WERI-Rb-1 (cell line): ENCODE results near the gene RFNG.

Source experiments
- DNase-seq: peaks from one replicate; pipeline ENCODE4 v3.0.0-alpha.2; 2020
- H3K27ac ChIP-seq: fragments of 250-450 bp; sonication (Bioruptor Pico); 2 replicates; pipeline ENCODE4 v1.5.1; 2020; ENCODE audit warnings: mild to moderate bottlenecking, moderate library complexity
- H3K27me3 ChIP-seq: fragments of 250-450 bp; sonication (Bioruptor Pico); 2 replicates; pipeline ENCODE4 v1.5.1; 2021; ENCODE audit warnings: mild to moderate bottlenecking, low read depth, moderate library complexity; ENCODE audit not compliant: insufficient read depth, severe bottlenecking
- H3K36me3 ChIP-seq: fragments of 250-450 bp; sonication (Bioruptor Pico); 2 replicates; pipeline ENCODE4 v1.5.1; 2020; ENCODE audit warnings: mild to moderate bottlenecking, moderate library complexity
- H3K4me3 ChIP-seq: 2 replicates; pipeline ENCODE4 v1.5.1; 2011; ENCODE audit warnings: low read depth, mild to moderate bottlenecking, control low read depth, low read length
- H3K9me3 ChIP-seq: fragments of 250-450 bp; sonication (Bioruptor Pico); 2 replicates; pipeline ENCODE4 v1.5.1; 2021; ENCODE audit warnings: mild to moderate bottlenecking, moderate library complexity; ENCODE audit not compliant: severe bottlenecking
- CTCF ChIP-seq: IDR thresholded peaks from 2 replicates; pipeline ENCODE4 v1.5.1; 2011; ENCODE audit warnings: low read depth, mild to moderate bottlenecking, control low read depth, inconsistent platforms, low read length

Gene RFNG

DNA sequence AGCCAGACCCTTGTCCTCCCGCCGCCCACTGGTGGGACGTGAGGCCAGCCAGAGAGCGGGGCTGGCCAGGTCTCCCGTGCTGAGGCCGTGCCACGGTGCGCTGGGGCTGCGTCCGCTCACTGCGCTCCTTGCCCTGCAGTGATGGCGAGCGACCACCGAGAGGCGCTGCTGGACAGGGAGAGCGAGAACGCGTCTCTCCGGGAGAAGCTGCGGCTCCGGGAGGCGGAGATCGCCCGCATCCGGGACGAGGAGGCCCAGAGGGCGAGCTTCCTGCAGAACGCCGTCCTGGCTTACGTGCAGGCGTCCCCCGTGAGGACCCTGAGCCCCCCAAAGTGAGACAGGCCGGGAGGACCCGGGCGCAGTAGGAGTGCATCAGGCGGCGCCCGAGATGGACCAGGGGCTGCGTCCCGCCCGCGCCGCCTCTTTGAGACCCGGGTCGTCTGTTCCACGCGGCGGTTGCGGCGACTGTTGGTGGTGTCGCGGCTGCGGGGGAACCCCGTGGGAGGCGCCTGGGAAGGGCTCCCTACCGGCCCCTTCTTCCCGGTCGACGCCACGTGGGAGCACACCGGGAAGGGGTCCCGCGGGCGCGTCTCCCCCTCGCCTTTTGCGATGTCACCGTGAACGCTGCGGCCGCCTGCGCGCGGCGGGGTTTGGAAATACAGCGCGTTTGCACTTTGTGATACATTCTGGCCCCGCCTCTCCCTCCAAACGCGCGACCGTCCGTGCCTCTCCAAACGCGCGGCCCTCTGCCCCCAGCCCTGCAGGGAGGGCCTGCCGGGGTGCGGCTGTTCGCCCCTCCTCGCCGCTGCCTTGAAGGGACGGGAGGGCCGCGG is 20.9 kb downstream of the RFNG start:
- peak overlapping the region; percentile 76 for H3K4me3 ChIP-seq
- H3K27me3 ChIP-seq = no peaks in the 10 kb centered on the region
- peaks cover 46% of the 10 kb centered on the region for H3K36me3 ChIP-seq
- peak; percentile 98 for TF ChIP-seq CTCF
- DNase-seq = peak; percentile 94
- H3K9me3 ChIP-seq = no peaks in the 10 kb centered on the region
- H3K27ac ChIP-seq = peak overlapping the region; percentile 73

- H3K4me3 ChIP-seq = no peak overlapping the region
- peak overlapping the region; percentile 26 for H3K27ac ChIP-seq
- no peak for TF ChIP-seq CTCF
Measured at GRCh38 chr17:82029990-82030469, 21.6 kb downstream of the RFNG start.

DNA sequence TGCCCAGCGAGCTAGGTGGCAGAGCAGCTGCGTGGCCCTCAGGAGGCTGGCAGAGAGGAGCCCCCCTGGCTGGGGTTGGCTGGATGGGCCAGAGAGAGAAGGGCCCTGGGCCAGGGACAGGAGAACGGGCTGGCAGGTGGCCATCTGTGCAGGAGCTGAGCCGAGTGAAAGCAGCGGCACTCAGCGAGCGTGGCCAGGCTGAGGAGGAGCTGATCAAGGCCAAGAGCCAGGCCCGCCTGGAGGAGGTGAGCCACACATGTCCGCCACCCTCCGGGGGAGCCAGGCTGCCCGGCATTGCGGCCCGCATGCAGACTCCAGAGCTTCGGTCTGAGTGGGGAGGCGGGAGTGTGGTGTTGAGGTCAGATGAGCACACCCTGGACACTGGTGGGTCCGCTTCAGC is 22.2 kb downstream of the RFNG start:
- no peak for DNase-seq
- TF ChIP-seq CTCF = no peak
- no peak overlapping the region for H3K27ac ChIP-seq
- no peaks in the 10 kb centered on the region for H3K27me3 ChIP-seq
- no peak overlapping the region for H3K4me3 ChIP-seq
- H3K36me3 ChIP-seq = peaks cover 41% of the 10 kb centered on the region
- H3K9me3 ChIP-seq = no peaks in the 10 kb centered on the region

More at GRCh38 chr17:82029990-82030469, 21.6 kb downstream of the RFNG start:
- Histone ChIP-seq H3K9me3 (no peaks in the 10 kb centered on the region), H3K36me3 (peaks cover 42% of the 10 kb centered on the region), H3K27me3 (no peaks in the 10 kb centered on the region)
- DNase-seq = no peak

- DNase-seq = no peak
- H3K36me3 ChIP-seq = peaks cover 37% of the 10 kb centered on the region
- no peaks in the 10 kb centered on the region for H3K9me3 ChIP-seq
- TF ChIP-seq CTCF = no peak
- H3K4me3 ChIP-seq = no peak overlapping the region
- no peaks in the 10 kb centered on the region for H3K27me3 ChIP-seq
- no peak overlapping the region for H3K27ac ChIP-seq
Measured at GRCh38 chr17:82028966-82029365, 22.6 kb downstream of the RFNG start.

DNA sequence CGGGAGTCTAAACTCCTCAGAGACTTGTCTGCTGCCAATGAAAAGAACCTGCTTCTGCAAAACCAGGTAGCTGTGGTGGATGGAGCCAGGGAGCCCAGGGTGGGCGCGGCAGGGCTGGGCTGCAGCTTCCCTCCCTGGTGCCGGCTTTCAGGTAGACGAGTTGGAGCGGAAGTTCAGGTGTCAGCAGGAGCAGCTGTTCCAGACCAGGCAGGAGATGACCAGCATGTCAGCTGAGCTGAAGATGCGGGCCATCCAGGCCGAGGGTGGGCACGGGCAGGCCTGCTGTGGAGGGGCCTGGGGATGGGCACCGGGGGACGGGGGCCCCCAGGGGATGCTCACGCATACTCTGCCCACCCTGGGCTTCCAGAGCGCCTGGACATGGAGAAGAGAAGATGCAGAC is 23.4 kb downstream of the RFNG start:
- no peak overlapping the region for H3K27ac ChIP-seq
- TF ChIP-seq CTCF = no peak
- no peaks in the 10 kb centered on the region for H3K9me3 ChIP-seq
- H3K36me3 ChIP-seq = peaks cover 34% of the 10 kb centered on the region
- no peak overlapping the region for H3K4me3 ChIP-seq
- DNase-seq = no peak
- no peaks in the 10 kb centered on the region for H3K27me3 ChIP-seq
